Loucy (cell line): ENCODE measurements around the gene STRA8.

Experiments
- CTCF ChIP-seq: fragments of 200-600 bp; sonication (generic); conservative IDR thresholded peaks from 2 replicates; pipeline ENCODE4 v1.5.1; 2014; ENCODE audit warnings: mild to moderate bottlenecking, antibody characterized with exemption, low read length
- EZH2phosphoT487 ChIP-seq: fragments of 200-600 bp; IDR thresholded peaks from 2 replicates; pipeline ENCODE4 v1.6.1; 2018; ENCODE audit warnings: antibody characterized with exemption, mild to moderate bottlenecking, moderate library complexity, borderline replicate concordance

- TF ChIP-seq CTCF (peak; percentile 100), EZH2phosphoT487 (no peak)
Observed at GRCh38 chr7:135281363-135281949, 47.8 kb downstream of the STRA8 start.
